Measurements from ENCODE around the gene LSS.

Gene LSS

DNA sequence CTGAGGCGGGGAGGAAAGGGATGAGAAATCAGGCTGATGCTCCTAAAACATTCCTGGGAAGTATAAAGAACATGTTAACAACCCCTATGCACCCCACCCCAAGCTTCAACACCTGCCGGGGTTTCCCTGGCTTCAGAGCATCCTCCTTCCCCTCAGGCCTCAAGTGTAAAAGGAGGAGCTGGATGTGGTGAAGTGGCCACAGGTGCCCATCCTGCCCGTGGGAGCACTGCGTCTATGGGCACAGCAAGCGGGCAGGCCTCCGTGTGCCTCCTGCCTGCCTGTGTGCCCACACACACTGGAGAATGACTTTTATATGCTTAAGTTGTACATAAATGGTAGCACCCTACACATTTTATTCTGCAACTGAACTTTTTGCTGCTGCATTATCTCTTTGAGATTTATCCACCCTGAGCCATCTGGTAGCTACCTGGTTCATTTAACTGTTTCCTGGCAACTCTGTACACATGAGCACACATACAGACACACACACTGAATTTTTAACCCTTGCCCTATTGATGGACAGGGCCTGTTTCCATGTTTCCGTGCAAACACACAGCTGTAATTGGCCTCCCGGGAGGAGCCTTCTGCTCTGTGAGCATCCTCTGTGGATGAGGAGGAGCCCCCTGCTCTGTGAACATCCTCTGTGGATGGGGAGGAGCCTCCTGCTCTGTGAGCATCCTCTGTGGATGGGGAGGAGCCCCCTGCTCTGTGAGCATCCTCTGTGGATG is 59.8 kb downstream of the LSS start:
- no peak for DNase-seq (ENCODE audit: low spot score)

DNA sequence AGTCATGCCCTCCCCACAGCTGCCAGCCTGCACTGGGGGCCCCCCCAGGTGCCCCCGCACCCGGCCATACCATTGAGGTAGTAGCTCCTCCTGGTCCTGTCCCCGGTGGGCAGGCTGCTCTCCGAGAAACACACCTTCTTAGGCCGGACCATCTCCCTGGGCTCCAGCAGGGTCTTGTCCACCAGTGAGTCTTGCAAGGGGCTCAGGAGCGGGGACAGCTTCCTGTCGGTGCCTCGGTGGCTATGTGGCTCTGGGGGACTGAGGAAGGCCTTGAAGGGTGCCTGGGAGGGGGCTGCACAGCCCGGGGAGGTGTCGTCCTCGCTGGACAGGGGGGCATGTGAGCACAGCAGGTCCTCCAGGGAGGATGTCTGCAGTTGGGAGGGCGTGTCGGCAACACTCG is 60.3 kb downstream of the LSS start:
- DNase-seq (ENCODE audit: low spot score) = no peak

DNA sequence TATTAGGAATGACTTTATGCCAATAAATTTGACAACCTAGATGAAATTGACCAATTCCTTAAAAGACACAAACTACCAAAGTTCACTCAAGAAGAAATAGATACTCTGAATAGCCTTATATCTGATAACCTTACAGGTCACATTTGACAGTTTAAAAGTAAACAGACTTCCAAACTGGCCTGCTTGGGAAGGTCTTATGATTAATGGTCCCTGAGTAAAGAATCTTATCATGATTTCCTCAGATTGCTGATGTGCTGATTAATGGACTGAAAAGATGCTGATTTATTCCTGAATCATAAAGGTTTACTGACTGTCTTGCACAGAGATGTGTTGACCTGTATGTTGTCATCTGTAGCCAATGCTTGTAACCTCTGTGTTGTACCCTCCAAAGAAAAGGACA is 63.5 kb downstream of the LSS start:
- no peak for DNase-seq (ENCODE audit: low spot score)

DNA sequence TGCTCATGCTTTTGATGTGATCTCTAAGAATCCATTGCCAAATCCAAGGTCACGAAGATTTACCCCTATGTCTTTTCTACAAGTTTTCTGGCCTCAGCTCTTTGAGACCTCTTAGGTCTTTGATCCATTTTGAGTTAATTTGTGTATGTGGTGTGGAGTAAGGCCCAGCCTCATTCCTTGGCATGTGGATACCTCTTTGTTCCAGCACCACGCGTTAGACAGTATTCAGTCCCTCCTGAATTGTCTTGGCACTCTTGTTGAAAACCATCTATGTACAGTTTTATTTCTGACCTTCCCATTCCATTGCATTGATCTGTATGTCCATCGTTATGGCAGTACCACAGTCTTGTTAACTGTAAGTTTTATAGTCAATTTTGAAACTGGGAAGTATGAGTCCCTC is 65.2 kb downstream of the LSS start:
- no peak for DNase-seq (ENCODE audit: low spot score)

DNA sequence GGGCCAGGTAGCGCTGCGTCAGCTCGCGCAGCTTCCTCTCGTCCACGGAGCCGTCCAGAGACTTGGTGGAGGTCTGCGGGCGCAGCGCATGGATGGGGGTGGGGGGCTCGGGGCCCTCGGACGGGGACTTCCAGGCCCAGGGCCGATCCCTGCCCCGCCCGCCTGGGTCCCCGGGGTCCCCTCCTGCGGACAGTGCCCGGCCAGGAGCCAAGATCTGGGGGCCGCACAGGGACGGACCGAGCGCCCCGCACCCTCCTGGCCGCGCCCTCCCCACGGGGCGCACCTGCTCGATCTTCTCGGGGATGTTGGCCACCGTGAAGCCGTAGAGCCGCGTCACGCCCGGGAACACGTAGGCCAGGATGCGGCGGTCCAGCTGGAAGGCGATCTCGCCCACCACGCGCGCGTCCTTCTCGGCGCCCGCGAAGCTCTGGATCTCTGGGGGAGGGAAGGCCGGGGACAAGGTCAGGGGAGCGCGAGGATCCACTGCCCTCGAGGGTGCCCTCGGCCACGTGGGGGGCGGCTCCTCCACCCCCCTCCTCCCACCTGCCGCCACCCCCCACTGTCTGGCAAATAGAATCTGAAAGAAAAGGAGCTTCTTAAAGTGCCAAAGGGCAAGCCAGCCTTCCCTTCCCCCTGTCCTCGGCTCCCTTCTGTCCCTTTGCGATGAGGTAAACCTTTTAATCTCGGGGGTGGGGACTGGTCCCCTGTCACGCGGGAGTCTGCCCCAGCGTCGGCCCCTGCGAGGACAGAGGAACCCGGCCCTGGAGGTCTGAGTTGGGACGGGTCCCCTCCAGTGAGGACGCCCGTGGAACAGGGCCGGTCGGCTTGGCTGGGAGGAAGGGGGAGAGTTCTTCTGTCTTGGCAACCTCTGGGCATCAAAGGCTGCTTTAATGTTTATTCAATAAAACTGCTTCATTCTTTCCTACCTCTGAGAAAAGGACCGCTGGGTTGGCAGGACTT is 66.7 kb downstream of the LSS start:
- no peak for DNase-seq (ENCODE audit: low spot score)

DNA sequence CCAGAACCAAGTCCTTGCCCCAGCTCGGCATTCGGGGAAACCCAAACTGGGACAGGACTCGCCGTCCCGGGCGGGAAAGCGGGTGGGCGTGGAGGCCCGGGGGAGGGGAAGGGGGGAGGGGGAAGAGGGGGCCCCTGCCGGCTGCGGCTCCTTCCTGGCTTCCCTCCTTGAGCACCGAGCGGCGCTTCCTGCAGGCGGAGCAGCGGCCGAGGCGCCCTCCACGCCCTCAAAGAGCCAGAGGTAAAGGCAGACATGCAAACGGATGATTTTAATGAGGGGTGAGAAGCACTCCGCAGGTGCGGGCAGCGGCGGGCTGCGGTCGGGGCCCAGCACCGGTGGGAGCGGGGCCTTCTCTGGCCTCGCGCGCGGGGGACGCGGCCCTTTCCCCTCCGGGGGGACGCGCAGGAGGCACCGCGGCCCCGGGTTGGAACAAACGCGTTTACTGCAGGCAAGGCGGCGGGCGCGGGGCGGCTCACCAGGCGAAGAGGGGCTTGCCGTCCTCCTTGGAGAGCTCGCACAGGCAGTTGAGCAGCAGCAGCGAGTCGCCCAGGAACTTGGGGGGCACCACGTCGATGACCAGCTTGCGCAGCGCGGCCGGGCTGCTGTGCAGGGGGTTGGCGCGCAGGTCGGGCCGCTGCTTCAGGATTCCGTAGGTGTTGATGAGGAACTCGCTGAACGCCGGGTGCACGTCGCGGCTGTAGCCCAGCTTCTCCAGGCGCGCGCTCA is 67.5 kb downstream of the LSS start:
- no peak for DNase-seq (ENCODE audit: low spot score)

DNA sequence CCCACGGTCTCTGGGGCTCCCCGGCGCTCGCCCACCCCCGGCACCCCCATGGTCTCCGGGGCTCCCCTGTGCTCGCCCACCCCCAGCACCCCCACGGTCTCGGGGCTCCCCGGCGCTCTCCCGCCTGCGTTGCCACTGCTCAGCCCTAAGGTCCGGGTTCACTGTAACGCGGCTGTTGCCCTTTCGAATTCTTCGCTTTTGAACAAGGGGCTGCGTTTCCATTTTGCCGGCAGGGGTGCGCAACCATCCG is 68.0 kb downstream of the LSS start:
- no peak for DNase-seq (ENCODE audit: low spot score)

DNA sequence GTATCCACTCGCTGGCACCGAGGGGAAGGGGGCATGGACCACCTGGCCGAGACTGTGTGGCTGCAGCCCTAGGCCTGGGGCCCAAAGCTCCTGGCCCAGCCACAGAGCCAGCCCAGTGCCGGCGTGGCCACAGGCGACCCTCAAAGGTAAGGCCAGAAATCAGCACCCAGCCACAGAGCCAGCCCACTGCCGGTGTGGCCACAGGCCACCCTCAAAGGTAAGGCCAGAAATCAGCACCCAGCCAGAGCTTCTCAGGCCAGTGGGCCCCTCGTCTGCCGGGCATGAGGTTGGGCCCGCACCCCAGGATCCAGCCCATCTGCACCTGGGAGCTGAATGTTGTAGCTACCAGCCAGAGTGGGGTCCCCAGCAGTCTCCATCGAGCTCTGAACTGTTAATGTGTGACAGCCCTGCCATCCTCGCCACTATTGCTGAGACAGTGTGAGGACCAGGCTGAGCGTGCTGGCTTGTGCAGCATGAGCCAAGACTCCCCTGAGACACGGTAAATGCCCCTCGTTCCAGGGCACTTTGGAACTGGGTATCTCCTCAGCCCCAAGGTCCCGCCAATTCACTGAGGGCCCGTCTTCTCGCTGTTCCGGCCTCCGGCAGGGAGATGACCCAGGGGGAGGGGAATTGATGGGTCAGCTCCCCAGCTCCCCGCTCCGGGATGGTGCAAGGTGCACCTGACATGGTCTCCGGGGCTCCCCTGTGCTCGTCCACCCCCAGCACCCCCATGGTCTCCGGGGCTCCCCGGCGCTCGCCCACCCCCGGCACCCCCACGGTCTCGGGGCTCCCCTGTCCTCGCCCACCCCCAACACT is 68.5 kb downstream of the LSS start:
- DNase-seq (ENCODE audit: low spot score) = no peak

DNA sequence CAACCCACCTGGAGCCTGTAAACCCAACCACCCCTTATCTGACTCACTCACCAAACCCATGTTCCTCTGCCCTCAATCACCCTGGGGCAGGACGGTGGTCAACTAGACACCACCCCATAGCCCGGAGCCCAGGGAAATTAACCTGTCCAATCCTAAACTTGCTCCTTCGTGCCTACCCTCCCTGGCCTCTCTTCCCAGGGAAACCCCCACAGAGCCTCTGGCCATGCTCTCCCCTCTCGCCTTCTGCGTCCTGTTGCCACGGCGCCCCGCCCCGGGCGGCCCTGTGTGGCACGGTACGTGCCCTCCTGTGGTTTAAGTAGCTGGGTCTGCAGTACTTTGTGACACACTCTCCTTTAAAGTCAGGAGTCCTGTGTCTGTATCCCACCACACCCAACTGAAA is 69.2 kb downstream of the LSS start:
- no peak for DNase-seq (ENCODE audit: low spot score)

DNA sequence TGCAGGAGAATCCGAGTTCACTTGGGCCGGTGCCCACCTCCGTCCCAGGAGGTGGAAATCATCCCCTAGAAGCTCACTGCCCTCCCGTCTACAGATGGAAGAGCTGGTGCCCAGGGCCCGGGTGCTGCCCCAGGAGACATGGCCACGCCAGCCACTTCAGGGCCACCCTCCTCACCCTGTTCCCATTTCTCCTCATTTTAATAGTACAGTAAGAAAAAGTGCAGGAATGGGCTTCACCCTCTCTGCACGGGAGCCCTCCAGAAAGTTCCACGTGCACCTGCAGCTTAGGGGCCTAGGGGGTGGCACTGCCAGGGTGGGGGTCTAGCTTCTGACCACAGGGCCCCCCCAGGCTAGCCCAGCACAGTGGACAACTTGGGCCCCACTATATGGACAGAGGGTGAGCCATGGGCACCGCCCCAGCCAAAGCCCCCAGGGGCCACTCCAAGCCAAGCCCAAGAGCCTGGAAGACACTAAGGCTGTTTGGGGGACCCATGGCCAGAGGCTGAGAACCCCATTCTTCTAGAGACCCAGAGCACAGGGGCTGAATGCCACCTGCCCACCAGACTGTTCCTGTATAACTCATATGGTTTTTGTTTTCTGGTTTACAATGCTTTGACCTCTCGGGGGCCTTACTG is 69.8 kb downstream of the LSS start:
- no peak for DNase-seq (ENCODE audit: low spot score)

DNA sequence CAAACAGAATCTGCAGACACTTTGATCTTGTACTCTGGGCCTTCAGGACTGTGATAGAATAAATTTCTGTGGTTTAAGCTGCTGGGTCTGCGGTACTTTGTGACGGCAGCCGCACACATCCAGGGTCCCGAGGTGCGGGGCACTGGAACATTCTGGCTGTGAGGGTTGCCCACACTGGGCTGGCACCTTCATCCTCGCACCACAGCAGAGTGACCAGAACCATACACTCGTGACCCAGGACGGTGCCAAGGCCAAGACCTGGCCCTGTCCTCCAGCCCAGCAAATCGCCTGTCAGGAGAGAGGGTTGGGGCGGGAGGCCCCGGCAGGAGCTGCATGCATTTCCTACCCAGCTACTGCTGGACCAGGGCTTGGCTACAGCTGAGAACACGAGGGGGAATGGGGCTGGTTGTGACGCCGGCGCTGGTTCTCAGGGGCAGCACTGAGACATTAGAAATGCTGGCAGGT is 70.6 kb downstream of the LSS start:
- no peak for DNase-seq (ENCODE audit: low spot score)

DNA sequence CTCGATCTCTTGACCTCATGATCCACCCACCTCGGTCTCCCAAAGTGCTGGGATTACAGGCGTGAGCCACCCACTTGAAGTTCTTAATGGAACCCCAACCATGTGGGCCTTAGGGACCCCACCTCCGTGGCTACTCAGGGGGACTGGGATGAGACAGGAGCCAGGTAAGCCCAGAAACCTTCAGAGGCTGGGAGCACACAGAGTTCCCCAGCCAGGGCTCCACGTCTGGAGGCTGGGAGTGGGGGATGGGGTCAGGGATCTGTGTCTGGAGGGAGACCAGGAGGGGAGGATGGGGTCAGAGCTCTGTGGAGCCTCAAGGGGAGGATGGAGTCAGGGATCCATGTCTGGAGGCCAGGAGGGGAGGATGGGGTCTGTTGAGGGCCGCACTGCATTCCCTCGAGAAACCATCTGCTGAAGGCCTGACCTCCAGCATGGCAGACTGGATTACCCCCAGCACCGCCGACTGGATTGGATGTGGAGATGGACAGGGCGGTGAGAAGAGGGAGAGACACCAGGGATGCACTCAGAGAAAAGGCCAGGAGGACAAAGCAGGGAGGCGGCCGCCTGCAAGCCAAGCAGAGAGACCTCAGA is 71.1 kb downstream of the LSS start:
- no peak for DNase-seq (ENCODE audit: low spot score)

DNA sequence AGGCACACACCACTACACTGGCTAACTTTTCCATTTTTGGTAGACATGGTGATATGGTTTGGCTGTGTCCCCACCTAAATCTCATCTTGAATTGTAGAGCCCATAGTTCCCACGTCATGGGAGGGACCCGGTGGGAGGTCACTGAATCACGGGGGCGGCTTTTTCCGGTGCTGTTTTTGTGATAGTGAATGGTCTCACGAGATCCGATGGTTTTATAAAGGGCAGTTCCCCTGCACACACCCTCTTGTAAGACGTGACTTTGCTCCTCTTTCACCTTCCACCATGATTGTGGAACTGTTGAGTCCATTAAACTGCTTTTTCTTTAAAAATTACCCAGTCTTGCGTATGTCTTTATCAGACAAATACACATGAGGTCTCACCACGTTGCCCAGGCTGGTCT is 71.9 kb downstream of the LSS start:
- DNase-seq (ENCODE audit: low spot score) = no peak

DNA sequence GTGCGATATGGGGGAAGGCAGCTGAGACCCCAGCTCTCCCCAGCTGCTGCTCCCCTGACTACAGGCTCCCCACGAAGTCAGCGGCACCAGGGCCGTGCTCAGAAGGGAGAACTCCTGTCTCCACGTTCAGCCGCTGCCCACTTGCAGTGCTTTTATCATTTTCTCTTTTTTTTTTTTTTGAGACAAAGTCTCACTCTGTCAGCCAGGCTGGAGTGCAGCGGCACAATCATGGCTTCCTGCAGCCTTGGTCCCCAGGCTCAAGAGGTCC is 72.3 kb downstream of the LSS start:
- DNase-seq (ENCODE audit: low spot score) = no peak

DNA sequence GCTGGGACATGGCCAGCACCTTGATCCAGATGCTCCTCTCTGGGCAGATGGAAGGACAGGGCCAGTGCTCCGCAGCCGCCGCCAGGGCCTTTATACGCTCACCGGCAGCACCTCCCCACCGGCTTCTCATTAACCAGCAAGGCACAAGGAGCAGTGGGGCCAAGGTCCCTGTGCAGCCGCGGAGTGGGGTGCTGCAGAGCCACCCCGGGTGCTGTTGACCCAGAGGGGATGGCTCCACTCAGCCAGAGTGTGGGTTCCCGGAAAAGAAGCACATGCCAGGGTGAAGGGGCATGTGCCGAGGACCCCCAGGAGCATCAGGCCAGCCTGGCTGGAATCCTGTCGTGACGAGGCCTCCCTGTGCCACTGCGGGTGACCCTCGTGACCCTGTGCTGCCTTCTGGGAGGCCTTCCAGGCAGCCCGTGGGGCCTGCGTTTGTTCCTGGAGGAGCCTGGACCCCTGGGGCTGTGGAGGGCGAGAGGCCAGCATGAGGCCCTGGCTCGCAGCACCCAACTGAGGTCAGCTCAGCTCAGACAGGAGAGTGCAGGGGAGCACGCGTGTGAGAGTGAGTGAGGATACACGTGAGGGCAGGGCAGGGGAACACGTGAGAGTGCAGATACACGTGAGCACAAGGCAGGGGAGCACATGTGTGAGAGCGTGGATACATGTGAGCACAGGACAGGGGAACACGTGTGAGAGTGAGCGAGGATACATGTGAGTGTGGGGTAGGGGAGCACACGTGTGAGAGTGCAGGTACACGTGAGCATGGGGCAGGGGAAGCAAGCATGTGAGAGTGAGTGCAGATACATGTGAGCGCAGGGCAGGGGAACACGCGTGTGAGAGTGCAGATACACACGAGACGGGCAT is 72.8 kb downstream of the LSS start, which contains the start of gene FTCD:
Gene FTCD (minus strand): TSS at position 66 of the 864 bp plus-strand sequence. CDS start 56 bp downstream, at position 10.
- DNase-seq (ENCODE audit: low spot score) = peak; percentile 19

DNA sequence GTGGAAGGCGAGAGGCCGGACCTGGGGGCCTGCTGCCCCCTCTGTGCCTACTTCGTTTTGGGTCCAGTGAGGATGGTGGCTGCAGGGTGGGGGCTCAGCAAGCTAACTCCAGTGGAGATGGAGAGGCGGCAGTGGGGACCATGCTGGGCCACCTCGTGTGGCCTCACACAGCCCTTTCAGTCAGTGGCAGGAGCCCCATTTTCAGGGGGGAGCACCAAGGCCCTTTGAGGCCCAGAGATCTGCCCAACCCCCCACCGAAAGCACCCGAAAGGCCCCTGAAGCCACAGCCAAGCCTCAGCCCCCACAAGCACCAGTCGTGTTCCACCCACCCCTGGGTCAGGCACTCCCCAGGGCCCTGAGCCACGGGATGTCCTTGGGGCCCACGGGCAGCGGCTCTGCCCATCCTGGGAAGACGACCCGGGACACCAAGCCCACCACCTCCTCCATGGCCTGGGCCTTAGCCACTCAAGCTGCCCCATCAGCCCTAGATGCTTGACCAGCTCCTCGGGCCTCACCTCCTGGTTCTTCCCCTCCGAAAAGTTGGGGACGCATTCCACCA is 73.5 kb downstream of the LSS start:
- no peak for DNase-seq (ENCODE audit: low spot score)

DNA sequence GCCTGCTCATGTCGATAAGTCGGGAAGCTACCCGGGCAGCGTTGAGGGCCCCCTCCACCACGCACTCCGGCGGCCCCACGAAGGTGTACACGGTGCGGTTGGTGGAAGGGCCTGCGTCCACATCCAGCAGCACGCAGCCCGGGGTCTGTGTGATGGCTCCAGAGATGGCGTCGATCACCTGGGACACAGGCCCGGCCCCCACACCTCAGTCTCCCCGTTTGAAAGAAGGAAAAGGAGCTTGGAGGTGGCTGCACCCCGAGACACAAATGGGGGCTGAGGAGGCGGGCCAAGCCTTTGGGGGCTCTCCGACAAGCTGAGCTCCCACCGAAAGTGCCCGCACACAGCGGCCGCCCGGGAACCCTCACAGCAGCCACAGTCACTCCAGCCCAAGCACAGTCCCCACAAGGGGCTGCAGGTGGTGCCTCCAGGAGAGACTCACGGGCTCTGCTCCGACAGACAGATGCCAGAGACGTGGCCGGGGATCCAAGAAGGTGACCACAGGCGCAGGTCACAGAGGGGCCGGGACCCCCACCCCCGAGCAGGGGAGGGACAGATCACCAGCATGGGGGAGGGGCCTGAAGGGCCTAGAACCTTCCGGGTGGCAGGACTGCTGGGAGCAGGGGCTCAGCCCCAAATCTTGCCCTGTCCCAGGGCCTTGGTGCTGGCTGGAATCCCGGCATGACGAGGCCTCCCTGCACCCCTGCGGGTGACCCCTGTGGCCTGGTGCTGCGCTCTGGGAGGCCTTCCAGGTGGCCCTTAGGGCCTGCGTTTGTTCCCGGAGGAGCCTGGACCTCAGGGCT is 74.2 kb downstream of the LSS start:
- no peak for DNase-seq (ENCODE audit: low spot score)

DNA sequence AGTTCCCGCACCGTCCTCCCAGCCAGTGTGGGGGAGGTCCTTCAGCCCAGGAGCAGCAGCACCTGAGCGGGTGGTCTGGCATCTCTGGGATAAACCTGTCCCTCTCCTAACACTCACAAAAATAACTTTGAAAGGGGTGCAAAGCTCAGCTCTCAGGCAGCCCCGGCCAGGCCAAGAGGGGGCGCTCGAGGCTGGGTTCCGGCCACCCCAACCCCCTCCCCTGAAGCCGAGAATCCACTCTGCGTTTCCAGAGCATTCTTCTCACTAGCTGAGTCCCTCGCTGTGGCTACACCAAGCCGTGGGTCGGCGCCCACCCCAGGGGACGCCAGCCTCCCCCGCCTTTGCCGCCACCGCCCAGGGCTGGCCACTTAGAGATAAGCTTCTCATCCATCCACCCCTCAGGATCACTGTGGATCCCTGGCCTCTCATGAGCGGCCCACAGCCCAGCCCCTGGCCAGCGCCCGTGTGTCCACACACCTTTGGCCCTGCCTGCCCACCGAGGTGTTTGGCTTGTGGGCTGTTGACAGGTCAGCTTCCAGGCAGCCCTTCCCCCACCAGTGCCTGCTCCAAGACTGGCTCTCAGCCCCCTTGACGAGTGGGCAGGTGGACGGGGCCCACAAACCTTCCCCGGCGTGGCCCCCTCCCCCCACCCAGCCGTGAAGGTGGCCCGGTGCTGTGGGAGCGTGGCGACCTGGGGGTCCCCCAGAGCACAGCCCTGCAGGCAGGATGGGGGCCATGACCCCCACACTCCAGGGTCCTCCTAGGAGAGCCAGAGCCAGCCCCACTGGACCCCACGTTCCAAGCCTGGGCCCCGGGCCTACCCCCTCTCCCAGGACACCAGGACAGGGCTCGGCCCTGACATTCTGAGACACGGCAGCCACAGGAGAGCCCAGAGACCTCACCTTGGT is 75.1 kb downstream of the LSS start:
- DNase-seq (ENCODE audit: low spot score) = peak; percentile 48

Data from kidney tubule cell (primary cell).